ENCODE data around the gene IL1RAPL2.

DNA sequence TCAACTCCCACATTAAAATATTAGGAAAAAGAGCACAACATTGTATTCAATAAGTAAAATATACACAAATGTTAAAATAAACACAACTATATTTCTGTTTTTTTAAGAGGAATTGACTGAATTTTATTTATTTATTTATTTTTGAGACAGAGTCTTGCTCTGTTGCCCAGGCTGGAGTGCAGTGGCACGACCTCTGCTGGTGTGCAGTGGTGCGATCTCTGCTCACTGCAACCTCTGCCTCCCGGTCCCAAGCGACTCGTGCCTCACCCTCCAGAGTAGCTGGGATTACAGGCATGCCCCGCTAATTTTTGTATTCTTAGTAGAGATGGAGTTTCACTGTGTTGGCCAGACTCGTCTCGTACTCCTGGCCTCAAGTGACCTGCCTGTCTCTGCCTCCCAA lies 623.1 kb downstream of the IL1RAPL2 start:
- TF ChIP-seq, protein P1, sequence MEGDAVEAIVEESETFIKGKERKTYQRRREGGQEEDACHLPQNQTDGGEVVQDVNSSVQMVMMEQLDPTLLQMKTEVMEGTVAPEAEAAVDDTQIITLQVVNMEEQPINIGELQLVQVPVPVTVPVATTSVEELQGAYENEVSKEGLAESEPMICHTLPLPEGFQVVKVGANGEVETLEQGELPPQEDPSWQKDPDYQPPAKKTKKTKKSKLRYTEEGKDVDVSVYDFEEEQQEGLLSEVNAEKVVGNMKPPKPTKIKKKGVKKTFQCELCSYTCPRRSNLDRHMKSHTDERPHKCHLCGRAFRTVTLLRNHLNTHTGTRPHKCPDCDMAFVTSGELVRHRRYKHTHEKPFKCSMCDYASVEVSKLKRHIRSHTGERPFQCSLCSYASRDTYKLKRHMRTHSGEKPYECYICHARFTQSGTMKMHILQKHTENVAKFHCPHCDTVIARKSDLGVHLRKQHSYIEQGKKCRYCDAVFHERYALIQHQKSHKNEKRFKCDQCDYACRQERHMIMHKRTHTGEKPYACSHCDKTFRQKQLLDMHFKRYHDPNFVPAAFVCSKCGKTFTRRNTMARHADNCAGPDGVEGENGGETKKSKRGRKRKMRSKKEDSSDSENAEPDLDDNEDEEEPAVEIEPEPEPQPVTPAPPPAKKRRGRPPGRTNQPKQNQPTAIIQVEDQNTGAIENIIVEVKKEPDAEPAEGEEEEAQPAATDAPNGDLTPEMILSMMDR (IDR thresholded peaks at IDR 0.05): no peak
- TF ChIP-seq POLR2A (IDR thresholded peaks at IDR 0.05): no peak

Measured in right lobe of liver (tissue), 4 donors.